HEK293T (cell line): ENCODE measurements around the gene MARVELD1.

Experiments
- ARNT ChIP-seq: fragments of 450-650 bp; IDR thresholded peaks from 2 replicates; pipeline ENCODE4 v1.6.1; 2017; ENCODE audit warnings: mild to moderate bottlenecking
- ELF4 ChIP-seq: fragments of 450-650 bp; IDR thresholded peaks from 2 replicates; pipeline ENCODE4 v1.6.1; 2017; ENCODE audit warnings: antibody characterized with exemption
- FOXA1 ChIP-seq: fragments of 450-650 bp; IDR thresholded peaks from 2 replicates; pipeline ENCODE4 v1.6.1; 2016; ENCODE audit warnings: mild to moderate bottlenecking
- SP1 ChIP-seq: fragments of 450-650 bp; IDR thresholded peaks from 2 replicates; pipeline ENCODE4 v1.6.1; 2017

DNA sequence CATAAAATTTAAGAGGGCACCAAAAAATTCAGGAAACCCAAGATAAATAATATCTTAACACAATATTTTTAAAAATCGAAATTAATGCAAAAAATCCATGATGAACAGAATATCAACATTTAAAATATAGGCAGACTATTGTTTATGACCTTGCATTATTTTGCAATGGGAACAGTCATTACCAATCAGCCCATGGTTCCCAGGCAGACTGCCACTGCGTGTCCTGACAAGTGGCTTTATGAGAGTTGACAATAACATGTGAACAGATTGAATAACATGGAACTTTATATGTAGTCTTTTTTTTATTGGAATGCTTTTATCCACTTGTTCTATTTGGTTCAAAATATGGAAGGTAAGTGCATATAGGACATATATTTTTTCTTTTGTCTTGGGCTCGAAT lies 23.4 kb upstream of the MARVELD1 start:
- no peak for TF ChIP-seq ARNT
- TF ChIP-seq FOXA1, result no peak
- no peak for TF ChIP-seq ELF4
- TF ChIP-seq SP1, result no peak
